Urothelium cell line (cell line): Measurements from ENCODE around the gene ZNF112.
"Not testable (repeated sequence)": the region's sequence is repeated elsewhere in the genome, so short reads cannot be mapped to it uniquely, and the experiment has no call there.

Source experiments
- DNase-seq: peaks from one replicate; pipeline ENCODE4 v3.0.0; 2011; ENCODE audit warnings: low spot score, mixed read lengths
- FAIRE-seq: peaks from 2 replicates; lab custom pipeline; 2011; peaks lifted over from hg19 to GRCh38; lab: Jason Lieb, UNC

Gene ZNF112

GRCh38 chr19:44356383-44357111 lies at the start of gene ZNF112:
ZNF112 (minus strand) TSS chr19:44356680; CDS start chr19:44340539, 16,141 bp downstream.
- FAIRE-seq, result peak; percentile 82
- peak; percentile 85 for DNase-seq

- DNase-seq (peak; percentile 96), FAIRE-seq (peak; percentile 59)
These were observed 44.9 kb upstream of the ZNF112 start, which contains the start of gene ZNF285 for GRCh38 chr19:44401139-44402115. ZNF285 (minus strand) TSS chr19:44401608; CDS start chr19:44397213, 4,395 bp downstream.

- not testable (repeated sequence) for DNase-seq, FAIRE-seq
These were observed 32.8 kb upstream of the ZNF112 start for GRCh38 chr19:44389268-44389667.

- no peak for FAIRE-seq
- no peak for DNase-seq
These were observed 18.3 kb upstream of the ZNF112 start for GRCh38 chr19:44374789-44375188.

GRCh38 chr19:44371815-44372480 lies 15.5 kb upstream of the ZNF112 start:
- FAIRE-seq, result peak; percentile 30
- no peak for DNase-seq

- no peak for FAIRE-seq
- DNase-seq, result no peak
These were observed 10.5 kb upstream of the ZNF112 start for GRCh38 chr19:44367024-44367423.

- no peak for DNase-seq
- FAIRE-seq, result no peak
These were observed 9.9 kb downstream of the ZNF112 start for GRCh38 chr19:44346556-44346955.

GRCh38 chr19:44345959-44346358 lies 10.5 kb downstream of the ZNF112 start:
- DNase-seq (no peak), FAIRE-seq (no peak)

- DNase-seq (no peak), FAIRE-seq (no peak)
These were observed 12.2 kb downstream of the ZNF112 start for GRCh38 chr19:44344255-44344654.

- DNase-seq, result no peak
- no peak for FAIRE-seq
These were observed 14.7 kb downstream of the ZNF112 start for GRCh38 chr19:44341794-44342193.

- not testable (repeated sequence) for FAIRE-seq, DNase-seq
These were observed 21.8 kb downstream of the ZNF112 start for GRCh38 chr19:44334639-44335038.

GRCh38 chr19:44332145-44332544 lies 24.3 kb downstream of the ZNF112 start:
- no peak for FAIRE-seq
- DNase-seq, result no peak

- no peak for DNase-seq
- no peak for FAIRE-seq
These were observed 40.6 kb downstream of the ZNF112 start for GRCh38 chr19:44315883-44316282.

- no peak for DNase-seq
These were observed 43.2 kb downstream of the ZNF112 start for GRCh38 chr19:44313231-44313630.

GRCh38 chr19:44308011-44308410 lies 48.5 kb downstream of the ZNF112 start:
- FAIRE-seq (no peak), DNase-seq (no peak)

More at GRCh38 chr19:44313231-44313630, 43.2 kb downstream of the ZNF112 start:
- no peak for FAIRE-seq

GRCh38 chr19:44306283-44306682 lies 50.2 kb downstream of the ZNF112 start:
- no peak for FAIRE-seq
- no peak for DNase-seq

- no peak for DNase-seq
- no peak for FAIRE-seq
These were observed 51.0 kb downstream of the ZNF112 start for GRCh38 chr19:44305457-44305856.

GRCh38 chr19:44304659-44305193 lies 51.8 kb downstream of the ZNF112 start, which contains the start of gene ZNF235:
ZNF235 (minus strand) TSS chr19:44305025; CDS start chr19:44303404, 1,621 bp downstream.
- DNase-seq, result peak; percentile 94
- peak; percentile 75 for FAIRE-seq

- FAIRE-seq (no peak), DNase-seq (peak; percentile 29)
These were observed 52.4 kb downstream of the ZNF112 start for GRCh38 chr19:44303976-44304568.

GRCh38 chr19:44303320-44303719 lies 53.2 kb downstream of the ZNF112 start:
- FAIRE-seq, result no peak
- no peak for DNase-seq
